HG03064 (cell line): ENCODE data around the gene PWP1.

Experiments used
- ATAC-seq: cut with Tn5 transposase; IDR thresholded peaks from one replicate; pipeline ENCODE4 v1.9.1; 2021; ENCODE audit warnings: low read depth; ENCODE audit not compliant: unreplicated experiment

PWP1 gene

DNA sequence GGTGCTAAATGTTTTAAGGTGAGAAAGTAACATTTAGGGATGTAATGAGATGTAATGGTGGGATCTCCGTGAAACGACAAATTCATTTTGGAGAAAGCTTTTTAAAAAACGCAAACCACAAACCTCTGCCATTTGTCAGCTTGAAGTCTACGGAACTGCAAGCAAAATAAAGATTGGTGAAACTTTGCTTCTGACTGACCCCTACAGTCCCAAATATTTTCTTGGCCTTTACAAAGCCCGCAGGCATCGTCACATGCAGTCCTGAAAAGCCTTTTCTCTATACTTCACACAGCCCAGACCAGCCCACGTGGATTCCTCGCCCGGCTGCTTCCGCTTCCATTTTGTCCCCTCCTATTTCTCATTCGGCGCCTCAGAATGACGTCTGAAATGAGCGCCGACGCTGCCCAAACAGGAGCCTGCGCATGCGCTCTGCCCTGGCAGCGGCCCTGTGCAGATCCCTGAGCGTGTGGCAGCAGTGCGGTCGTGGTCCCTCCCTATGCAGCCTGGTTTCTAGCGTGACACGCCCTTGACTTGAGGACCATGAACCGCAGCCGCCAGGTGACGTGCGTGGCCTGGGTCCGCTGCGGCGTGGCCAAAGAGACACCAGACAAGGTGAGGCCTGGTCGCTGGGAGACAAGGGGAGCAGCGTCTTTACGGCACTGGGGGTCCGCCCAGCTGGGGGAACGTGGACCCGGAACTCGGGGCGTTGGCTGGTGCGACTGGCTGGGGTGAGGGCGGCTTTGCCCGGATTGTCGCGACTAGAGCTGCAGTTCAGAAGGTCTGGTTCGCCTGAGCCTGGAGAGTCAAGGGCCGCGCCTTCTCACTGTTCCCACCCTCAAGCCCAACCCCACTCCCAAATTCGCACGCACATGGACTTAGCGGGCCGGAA lies at the start of gene PWP1:
Gene PWP1 (plus strand): TSS at position 440 of the 889 bp plus-strand sequence. CDS start 101 bp downstream, at position 541.
- ATAC-seq, result peak; percentile 79

DNA sequence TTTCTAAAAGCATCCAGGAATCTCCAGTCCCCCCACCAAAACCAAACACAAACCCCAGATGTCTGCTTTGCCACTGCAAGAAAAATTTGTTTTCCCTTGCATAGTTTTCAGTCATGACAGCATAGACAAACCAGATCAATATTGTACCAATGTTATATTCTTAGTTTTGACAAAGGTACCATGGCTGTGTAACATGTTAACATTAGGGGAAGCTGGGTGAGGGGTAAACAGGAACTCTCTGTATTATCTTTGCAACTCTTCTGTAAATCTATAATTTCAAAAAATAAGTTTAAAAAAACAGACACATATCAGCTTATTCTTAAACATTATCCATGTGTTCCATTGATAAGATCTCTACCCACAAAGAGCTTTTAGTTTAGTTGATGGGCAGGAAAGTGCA lies 44.4 kb upstream of the PWP1 start:
- no peak for ATAC-seq

DNA sequence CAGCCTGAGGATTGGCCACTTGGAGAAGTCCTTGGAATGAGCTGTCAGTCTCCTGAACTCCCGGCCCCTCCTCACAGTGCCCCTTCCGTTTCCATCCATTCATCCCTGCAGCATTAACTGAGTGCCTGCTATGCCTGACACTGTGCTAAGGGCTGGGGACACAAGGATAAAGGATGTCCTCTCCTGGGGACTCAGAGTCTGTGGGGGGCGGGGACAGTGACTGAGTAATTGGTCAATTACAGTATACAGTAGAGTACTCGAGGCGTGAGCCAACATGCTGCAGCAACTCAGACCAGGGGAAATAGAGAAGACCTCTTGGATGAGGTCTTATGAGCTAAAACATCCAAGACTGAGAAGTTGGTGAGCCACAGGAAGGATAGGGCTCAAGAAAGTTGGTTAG lies 43.4 kb upstream of the PWP1 start:
- no peak for ATAC-seq

DNA sequence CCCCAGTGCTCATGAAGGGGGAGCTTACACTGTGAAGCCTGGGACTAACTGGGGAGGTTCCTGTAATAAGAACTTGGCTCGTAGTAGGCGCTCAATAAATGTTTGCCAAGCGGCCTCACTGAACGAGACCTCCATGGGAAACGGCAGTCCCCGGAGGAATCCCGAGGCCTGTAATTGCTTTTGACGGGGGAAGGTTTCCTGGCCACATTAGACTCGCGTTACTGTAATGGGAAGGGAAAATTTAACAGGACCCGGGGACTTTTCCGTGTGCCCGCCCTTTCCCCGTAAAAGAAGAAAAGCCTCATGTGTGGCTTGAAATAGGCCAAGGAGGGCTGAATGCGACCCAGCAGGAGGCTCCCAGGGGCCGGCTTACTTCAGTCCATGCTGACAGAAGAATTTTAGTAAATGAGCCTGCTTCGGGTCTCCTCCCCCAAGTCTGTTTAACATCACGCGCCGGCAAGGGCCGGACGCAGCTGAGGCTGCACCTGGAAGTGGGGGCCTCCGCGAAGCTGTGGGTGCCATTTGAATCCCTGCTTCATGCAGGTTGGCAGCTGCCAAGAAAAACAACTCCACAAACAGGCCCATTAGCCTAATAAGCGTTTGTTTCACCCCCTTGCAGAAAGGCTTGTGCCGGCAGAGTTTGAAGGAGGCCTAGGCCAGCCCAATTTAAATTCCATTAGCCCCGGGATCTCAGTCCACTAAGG lies 39.8 kb upstream of the PWP1 start:
- ATAC-seq, result no peak

DNA sequence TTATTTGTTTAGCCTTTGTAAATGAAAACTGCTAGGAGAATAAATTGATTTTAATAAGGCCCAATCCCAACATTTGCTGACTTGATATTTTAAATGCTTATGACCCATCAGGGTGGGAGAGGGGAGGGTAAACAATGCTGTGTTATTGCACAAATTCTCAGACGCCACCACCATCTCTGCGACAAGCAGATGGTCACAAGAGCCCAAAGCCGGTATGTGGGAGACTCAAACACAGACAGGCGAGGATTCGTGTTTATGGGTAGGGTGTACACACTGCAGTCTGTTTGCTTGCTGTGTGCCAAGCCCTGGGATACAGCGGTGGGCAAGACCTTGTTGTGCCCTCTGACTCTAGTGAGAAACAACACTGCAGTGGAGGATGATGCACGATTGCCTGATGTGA lies 39.2 kb upstream of the PWP1 start:
- no peak for ATAC-seq

DNA sequence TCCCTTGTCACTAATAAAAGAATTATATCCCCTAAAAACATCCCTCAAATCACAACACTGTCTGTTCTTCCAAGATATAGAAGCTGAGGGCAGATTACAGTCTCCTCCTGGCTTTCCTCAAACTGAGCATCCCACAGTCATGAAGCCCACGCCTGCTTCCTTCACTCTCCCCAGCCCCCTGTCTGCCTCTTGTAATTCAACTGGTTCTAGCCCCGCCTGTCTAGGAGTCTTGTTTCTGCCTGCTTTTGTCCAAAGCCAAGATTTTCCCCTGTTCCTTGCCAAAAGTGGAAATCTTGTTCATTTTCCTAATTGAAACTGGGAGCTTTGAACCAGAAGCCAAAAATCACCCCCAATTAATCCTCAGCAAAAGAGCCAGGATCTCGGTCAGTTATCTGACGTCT lies 35.9 kb upstream of the PWP1 start:
- ATAC-seq, result no peak

DNA sequence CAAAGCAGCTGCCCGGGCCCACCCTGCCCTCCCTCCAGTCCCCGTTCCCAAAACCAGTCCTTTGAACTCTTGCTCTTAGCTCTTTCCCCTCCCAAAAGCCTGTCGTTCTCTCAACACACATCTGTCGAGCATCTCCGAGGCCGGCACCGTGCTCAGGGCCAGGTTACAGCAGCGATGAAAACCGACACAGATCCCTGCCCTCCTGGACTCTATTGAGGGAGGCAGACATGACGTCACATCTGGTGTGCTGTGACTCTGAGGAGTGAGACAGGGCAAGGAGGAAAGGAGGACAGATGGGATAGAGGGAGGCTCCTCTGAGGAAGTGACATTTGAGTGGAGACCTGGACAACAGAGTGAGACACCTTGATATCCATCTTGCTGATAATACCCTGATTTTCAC lies 34.6 kb upstream of the PWP1 start:
- no peak for ATAC-seq

DNA sequence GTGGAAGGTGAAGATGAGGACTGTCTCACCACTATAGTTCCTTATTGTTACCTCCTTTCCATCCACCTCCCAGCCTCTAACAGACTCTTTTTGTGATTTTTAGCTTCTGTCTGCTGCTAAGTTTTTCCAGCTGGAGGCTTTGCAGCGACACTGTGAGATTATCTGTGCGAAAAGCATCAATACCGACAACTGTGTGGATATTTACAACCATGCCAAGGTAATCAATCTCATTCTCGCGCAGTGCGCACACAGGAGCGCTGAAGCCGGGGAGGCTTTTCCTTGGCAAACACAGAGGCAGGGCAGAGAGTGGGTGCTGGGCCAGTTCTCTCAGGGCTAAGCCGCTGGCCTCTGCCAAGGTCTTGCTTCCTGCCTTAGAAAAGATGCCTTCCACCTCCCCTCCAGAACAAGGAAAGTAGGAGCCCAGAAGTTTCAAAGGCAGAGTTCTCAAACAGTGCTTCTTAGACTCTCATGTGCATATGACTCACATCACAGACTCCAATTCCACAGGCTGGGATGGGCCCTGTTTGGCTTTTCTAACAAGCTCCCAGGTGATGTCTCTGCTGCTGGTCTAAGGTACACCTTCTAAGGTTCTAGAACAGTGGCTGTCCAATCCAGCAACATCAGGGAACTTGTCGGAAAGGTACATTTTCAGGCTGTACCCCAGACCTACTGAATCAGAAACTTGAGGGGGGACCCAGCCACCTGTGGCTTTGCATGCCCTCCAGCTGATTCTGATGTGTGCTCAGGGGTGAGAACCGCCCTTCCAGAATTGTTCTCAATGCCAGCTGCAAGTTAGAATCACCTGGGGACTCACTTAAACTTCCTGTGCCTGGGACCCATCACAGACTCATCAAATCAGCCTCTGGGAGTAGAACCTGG lies 33.8 kb upstream of the PWP1 start:
- ATAC-seq, result no peak

DNA sequence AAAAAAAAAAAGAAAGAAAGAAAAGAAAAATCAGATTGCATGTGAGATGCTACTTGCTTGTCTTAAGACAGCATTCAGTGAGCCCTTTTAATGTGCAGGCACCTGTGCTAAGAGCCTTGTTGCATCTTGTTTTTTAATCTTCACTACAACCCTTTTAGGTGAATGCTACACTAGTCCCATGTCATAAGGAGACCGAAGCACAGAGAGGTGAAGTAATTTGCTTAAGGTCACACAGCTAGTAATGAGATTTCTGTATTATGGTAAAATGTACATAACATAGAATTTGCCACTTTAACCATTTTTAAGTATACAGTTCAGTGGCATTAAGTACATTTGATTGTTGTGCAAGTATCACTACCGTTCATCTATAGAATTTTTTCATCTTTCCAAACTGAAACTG lies 32.1 kb upstream of the PWP1 start:
- ATAC-seq, result no peak

DNA sequence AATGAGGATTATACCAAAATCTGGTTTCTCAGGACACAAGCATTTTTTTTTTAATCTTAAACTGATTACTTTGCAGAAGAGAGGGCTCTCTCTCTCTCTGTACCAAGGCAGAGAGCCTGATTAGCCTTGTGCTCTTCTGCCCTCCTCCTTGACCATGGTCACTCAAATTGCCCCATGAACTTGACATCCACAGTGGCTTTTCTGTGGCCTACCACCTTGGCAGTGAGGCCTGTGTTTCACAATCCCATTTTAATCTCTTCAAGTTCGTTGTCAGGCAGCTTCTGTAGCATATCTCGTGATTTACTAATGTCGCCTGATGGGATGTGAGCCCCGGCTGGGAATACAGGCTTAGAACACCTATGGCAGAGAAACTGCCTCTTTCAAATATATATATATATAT lies 30.7 kb upstream of the PWP1 start:
- ATAC-seq, result no peak

DNA sequence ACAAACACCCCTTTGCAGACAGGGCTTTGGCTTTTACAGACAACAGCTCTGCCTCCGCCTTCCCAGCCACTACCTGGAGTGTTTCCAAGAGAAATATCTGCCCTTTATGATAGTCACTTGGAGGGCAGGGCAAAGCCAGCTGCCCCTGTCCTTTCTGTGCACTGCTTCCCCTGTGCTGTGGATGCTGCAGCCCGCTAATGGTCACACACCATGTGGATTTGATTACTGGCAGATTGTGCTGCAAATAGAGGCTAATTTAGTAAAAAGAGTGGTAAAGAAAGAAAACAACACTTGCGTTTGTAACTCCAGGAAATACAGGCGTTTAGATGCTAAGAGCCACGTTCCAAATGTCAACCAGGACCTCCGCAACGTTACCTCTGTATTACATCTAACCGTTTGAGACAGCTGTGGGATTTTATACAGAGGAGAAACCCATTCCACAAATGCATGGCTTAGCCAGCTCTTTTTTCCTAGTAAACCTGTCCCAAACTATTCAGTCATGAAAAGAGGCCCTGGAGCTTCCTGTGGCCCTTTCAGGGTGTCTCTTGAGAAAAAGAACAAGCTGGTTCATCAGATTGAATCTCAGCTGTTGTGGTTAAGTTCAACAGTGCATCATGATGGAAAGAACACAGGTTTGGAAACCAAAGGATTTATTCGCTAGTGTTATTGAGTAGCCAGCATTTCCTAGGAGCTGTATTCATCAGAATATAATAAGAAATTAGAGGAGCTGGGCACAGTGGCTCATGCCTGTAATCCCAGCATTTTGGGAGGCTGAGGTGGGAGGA lies 30.1 kb upstream of the PWP1 start:
- no peak for ATAC-seq

DNA sequence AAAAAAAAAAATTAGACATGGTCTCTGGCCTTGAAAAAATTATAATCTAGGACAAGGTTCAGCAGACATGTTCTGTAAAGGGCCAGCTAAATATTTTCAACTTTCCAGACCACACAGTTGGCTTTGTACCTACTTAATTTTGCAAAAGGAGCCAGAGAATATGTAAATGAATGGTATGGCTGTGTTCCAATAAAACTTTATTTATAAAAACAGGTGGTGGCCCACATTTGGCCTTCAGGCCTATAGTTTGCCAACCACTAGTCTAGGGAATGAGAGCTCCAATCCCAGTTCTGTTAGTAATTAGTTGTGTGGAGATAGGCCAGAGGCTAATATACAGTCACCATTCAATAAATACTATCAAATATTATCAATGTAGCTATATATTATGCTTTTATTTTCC lies 29.3 kb upstream of the PWP1 start:
- no peak for ATAC-seq

DNA sequence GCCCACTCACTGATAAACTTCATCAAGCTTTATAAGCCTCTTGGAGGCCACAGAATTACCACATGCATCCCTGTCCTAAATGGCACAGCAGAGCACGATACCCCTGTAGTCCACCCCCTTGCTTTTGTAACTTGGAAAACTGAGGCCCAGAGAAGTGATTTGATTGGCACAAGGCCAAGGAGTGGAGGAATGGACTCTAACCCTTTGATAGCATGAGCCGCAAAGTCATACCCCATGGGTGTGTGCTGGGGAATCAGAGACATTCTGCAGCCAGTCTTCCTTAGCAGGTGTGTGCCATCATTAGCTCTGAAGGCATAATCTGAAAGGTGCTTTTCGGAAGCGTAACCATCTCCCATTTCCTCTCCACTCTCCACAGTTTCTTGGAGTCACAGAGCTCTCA lies 28.5 kb upstream of the PWP1 start:
- ATAC-seq, result no peak

DNA sequence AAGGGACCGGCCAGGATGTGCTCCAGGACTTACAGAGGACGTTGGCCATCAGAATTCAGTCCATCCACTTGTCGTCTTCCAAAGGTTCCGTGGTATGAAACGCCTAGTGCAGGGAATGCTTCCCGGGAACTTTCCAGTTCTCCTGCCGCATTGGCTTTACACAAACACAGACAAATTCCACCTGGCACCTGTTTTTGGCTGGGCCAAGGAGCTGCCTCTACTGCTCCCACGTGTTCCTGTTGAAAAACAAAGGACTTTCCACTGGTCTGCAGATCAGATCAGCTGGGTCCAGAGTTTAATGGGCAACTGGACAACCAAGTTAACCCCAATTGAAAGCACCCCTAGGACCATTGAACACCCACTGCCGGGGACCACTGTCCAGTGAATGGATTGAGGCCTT lies 28.0 kb upstream of the PWP1 start:
- no peak for ATAC-seq

DNA sequence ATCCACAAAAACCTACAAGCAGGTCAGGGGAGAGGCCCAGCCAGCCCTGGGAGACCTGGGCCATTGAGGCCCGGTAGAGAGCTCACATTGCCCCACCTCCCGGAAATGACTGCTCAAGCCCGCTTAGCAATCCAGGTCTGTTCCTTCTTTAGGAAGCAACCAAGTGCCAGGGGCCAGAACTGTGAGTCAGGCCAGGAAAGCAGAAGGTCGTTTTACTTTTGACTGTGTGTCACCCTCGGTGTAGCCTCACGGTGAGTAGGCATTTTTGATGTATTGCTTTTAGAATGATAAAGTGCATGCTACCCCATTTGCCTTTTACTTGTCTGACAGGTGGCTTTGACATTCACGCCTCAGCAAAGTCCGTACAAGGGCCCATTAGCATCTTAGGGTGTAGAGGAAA lies 25.4 kb upstream of the PWP1 start:
- ATAC-seq, result no peak

DNA sequence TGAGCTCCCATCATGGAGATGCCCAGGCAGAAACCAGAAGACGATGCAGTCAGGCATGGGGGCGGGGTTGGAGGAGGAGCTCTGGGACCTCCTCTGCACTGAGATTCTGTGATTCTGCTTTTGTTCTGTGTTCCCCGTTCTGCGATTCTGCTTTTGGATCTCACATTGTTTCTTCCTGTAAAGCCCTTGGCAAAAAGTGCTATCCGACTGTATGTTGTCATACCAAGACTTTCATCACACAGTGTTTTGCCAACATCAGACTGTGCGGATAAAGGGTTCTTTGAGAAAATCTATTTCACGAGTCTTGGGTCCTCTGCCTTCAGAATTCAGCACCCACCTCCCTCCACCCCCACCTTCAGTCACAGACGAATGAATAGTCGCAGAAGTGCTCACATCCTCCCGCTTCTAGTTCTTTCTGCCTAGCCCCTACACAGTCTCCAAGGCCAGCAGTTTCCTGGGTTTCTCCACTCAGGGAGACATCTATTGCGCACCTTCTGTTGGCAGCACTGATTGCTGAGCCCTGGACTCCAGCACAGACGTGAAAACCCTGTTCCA lies 24.7 kb upstream of the PWP1 start:
- ATAC-seq, result no peak

DNA sequence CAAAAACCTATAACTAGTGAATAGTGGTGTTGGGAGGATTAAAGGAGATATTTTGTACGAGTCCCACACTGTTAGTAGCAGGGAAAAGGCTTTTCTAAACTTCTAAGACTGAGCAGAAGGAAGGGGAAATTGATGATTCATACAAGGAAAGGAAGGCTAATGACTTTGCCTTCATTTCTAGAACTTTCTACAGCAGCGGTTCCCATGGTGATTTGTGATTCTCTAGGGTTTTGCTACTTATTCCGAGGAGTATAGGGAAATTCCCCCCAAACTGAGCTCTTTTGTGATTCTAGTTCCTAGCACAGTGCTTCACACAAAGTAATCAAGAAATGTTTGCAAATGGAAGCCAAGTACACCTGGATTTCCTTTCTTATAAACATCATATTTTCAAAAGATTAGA lies 23.8 kb upstream of the PWP1 start:
- no peak for ATAC-seq

DNA sequence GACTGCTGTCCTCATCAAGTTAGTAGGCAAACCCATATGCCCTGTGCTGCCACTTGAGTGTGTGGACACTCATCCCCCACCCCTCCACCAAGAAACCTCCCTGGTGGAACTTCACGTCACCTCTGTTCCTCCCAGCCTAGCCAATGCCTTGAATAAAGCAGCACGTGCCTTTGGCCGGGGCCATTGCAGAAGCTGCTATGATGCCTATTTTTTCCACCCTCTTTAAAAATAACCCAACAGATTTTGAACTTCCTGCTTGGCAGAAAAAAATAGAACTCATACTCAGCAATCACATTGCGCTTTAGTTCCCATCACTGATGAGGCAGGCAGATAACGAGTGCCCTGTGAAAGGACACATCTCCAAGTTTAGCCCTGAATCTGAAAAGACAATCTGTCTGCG lies 23.1 kb upstream of the PWP1 start:
- no peak for ATAC-seq

DNA sequence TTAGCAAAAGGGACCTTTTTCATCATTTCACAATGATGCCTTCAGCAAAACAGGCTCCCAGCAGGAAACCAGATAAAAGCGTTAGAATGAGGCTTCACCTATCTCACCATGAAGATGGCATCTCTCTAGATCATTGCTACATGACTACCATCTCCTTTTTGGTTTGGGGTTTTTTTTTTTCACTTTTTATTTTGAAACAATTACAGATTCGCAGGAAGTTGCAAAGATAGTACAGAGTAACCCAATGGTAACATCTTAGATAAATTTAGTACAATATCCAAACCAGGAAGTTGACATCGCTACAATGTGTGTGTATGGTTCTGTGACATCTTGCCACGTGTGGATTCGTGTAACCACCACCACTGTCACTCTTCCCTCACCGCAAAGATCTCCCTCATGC lies 22.3 kb upstream of the PWP1 start:
- no peak for ATAC-seq

DNA sequence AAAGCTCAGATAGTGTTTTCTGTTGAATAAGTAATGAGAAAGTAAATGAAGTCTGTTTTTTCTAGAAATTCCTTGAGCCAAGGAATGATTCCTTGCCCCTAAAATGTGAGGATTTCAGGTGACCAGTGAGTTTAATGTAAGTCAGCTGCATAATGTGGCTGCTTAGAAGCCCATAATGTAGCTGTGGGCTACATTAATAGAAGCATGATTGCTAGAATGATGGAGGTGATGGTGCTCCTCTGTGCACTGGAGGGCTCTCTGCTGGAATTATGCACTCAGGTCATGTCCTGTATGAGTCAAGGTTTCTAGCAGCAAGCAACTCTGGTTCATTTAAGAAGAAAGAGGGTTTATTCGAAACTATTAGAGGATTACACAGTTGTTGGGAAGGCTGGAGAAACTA lies 19.6 kb upstream of the PWP1 start:
- no peak for ATAC-seq
